ENCODE data around the gene RAPGEF4.

DNA sequence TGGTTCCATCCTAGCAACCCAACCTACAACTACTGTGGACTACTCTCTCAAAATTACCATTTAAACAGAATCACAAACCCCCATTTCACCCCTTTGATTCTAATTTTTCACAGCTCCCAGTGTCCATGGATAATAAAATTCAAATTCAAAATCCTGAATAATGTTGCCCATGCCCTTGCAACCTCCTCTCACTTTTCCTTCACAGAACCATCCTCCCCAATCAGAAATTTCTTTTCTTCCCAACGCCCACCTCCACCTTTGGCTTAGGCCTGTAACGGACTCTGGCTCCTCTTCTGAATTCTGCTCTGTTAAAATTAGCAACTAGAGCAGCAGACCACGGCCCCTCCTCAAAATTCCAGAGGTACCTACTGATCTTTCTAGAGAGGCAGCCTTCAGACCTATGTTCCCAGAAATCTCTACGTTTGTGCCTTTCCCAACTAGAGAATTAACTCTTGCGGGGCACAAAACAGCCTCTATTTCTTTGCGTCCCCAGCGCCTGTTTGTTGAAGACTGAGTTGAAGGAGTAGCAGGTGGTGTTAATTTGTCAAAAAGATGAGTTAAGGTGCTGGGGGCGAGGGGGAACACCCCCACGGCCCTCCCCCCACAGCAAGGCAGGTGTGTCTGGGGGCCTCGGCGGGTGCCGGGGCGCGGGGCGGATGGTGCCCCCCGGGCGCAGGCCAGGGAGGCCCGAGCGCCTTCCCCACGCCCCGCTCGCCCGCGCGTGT is 339.6 kb downstream of the RAPGEF4 start:
- TF ChIP-seq, protein P1, sequence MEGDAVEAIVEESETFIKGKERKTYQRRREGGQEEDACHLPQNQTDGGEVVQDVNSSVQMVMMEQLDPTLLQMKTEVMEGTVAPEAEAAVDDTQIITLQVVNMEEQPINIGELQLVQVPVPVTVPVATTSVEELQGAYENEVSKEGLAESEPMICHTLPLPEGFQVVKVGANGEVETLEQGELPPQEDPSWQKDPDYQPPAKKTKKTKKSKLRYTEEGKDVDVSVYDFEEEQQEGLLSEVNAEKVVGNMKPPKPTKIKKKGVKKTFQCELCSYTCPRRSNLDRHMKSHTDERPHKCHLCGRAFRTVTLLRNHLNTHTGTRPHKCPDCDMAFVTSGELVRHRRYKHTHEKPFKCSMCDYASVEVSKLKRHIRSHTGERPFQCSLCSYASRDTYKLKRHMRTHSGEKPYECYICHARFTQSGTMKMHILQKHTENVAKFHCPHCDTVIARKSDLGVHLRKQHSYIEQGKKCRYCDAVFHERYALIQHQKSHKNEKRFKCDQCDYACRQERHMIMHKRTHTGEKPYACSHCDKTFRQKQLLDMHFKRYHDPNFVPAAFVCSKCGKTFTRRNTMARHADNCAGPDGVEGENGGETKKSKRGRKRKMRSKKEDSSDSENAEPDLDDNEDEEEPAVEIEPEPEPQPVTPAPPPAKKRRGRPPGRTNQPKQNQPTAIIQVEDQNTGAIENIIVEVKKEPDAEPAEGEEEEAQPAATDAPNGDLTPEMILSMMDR (IDR thresholded peaks at IDR 0.05), result no peak
- no peak for TF ChIP-seq POLR2A (IDR thresholded peaks at IDR 0.05)
